ENCODE results near the gene DDIT4L. TPM values are rescaled to one million over a fixed set of nuclear protein-coding genes. Genes with fewer than 3 reads are reported as not detected.

Gene DDIT4L
- polyA plus RNA-seq, 1 donor from 2014 or later, result not detected

DNA sequence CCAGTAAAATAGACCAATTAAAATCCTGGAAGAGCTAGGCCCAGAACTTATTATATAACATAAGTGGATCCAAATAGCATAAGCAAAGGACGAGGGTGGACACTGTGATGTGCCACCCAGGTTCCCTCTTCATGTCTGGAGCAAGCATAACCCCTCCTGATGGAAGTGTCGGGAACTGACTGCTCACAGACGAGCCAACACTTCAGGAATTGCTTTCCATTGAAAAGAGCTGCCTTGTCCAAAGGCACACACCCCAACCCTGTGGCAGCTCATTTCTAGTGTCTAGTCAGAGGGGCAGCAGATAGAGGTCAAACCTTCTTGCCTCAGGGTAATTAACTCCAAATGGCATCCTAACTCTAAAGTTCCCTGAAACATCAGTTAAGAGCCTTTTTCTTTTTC lies 15.3 kb downstream of the DDIT4L start:
- Histone ChIP-seq H3K4me3 (ENCODE audit: low read length) (no peak overlapping the region), H3K9me2 (ENCODE audit: insufficient read depth, low read length) (no peaks in the 10 kb centered on the region), H3F3A (ENCODE audit: insufficient read depth, low read length, poor library complexity, severe bottlenecking) (no peaks in the 10 kb centered on the region), H3K4me2 (ENCODE audit: low read length) (no peak overlapping the region), H3K27ac (ENCODE audit: low read length) (no peak overlapping the region), H3K9ac (ENCODE audit: low read length) (no peak overlapping the region), H3K79me2 (replicated peaks; ENCODE audit: insufficient read depth, low read length) (no peaks in the 10 kb centered on the region), H3K27me3 (ENCODE audit: insufficient read depth, low read depth, low read length) (no peaks in the 10 kb centered on the region), H3K9me3 (ENCODE audit: low read length) (no peaks in the 10 kb centered on the region), H4K20me1 (ENCODE audit: insufficient read depth) (no peaks in the 10 kb centered on the region), H3K36me3 (ENCODE audit: insufficient read depth, low read length) (no peaks in the 10 kb centered on the region), H2AFZ (ENCODE audit: low read depth, low read length) (no peak overlapping the region)
- TF ChIP-seq CTCF (IDR thresholded peaks at IDR 0.05; ENCODE audit: poor library complexity, severe bottlenecking) (no peak), RAD21 (conservative IDR thresholded peaks at IDR 0.05) (no peak), TAF1 (IDR thresholded peaks at IDR 0.05; ENCODE audit: low read depth) (no peak), POLR2AphosphoS5 (IDR thresholded peaks at IDR 0.05) (no peak), SMC3 (conservative IDR thresholded peaks at IDR 0.05; ENCODE audit: poor library complexity) (no peak), EP300 (conservative IDR thresholded peaks at IDR 0.05; ENCODE audit: poor library complexity, severe bottlenecking) (no peak), EZH2 (IDR thresholded peaks at IDR 0.05; ENCODE audit: borderline replicate concordance, insufficient read depth, low read length, poor library complexity, severe bottlenecking) (no peak), MXI1 (conservative IDR thresholded peaks at IDR 0.05; ENCODE audit: poor library complexity, severe bottlenecking) (no peak)
- TF ChIP-seq, protein P1, sequence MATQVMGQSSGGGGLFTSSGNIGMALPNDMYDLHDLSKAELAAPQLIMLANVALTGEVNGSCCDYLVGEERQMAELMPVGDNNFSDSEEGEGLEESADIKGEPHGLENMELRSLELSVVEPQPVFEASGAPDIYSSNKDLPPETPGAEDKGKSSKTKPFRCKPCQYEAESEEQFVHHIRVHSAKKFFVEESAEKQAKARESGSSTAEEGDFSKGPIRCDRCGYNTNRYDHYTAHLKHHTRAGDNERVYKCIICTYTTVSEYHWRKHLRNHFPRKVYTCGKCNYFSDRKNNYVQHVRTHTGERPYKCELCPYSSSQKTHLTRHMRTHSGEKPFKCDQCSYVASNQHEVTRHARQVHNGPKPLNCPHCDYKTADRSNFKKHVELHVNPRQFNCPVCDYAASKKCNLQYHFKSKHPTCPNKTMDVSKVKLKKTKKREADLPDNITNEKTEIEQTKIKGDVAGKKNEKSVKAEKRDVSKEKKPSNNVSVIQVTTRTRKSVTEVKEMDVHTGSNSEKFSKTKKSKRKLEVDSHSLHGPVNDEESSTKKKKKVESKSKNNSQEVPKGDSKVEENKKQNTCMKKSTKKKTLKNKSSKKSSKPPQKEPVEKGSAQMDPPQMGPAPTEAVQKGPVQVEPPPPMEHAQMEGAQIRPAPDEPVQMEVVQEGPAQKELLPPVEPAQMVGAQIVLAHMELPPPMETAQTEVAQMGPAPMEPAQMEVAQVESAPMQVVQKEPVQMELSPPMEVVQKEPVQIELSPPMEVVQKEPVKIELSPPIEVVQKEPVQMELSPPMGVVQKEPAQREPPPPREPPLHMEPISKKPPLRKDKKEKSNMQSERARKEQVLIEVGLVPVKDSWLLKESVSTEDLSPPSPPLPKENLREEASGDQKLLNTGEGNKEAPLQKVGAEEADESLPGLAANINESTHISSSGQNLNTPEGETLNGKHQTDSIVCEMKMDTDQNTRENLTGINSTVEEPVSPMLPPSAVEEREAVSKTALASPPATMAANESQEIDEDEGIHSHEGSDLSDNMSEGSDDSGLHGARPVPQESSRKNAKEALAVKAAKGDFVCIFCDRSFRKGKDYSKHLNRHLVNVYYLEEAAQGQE (IDR thresholded peaks at IDR 0.05; ENCODE audit: borderline replicate concordance), result no peak

DNA sequence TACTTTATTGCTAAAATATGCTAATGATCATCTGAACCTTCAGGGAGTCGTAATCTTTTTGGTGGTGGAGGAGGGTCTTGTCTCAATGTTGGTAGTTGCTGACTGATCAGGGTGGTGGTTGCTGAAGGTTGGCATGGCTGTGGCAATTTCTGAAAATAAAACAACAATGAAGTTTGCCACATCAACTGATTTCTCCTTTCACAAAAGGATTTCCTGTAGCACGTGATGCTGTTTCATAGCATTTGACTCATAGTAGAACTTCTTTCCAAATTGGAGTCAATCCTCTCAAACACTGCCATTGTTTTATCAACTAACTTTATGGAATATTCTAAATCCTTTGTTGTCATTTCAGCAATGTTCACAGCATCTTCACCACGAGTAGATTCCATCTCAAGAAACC lies 19.3 kb downstream of the DDIT4L start:
- Histone ChIP-seq H3K79me2 (replicated peaks; ENCODE audit: insufficient read depth, low read length) (no peaks in the 10 kb centered on the region), H3K36me3 (ENCODE audit: insufficient read depth, low read length) (no peaks in the 10 kb centered on the region), H4K20me1 (ENCODE audit: insufficient read depth) (no peaks in the 10 kb centered on the region), H2AFZ (ENCODE audit: low read depth, low read length) (no peak overlapping the region), H3K27me3 (ENCODE audit: insufficient read depth, low read depth, low read length) (no peaks in the 10 kb centered on the region), H3K9ac (ENCODE audit: low read length) (no peak overlapping the region), H3K9me3 (ENCODE audit: low read length) (no peaks in the 10 kb centered on the region), H3F3A (ENCODE audit: insufficient read depth, low read length, poor library complexity, severe bottlenecking) (no peaks in the 10 kb centered on the region), H3K27ac (ENCODE audit: low read length) (no peak overlapping the region), H3K9me2 (ENCODE audit: insufficient read depth, low read length) (no peaks in the 10 kb centered on the region), H3K4me2 (ENCODE audit: low read length) (no peak overlapping the region), H3K4me3 (ENCODE audit: low read length) (no peak overlapping the region)
- no peak for TF ChIP-seq POLR2AphosphoS5 (IDR thresholded peaks at IDR 0.05)
- no peak for TF ChIP-seq TAF1 (IDR thresholded peaks at IDR 0.05; ENCODE audit: low read depth)
- no peak for TF ChIP-seq SMC3 (conservative IDR thresholded peaks at IDR 0.05; ENCODE audit: poor library complexity)
- TF ChIP-seq, protein P1 (IDR thresholded peaks at IDR 0.05; ENCODE audit: borderline replicate concordance), result no peak
- TF ChIP-seq MXI1 (conservative IDR thresholded peaks at IDR 0.05; ENCODE audit: poor library complexity, severe bottlenecking), result no peak
- no peak for TF ChIP-seq EZH2 (IDR thresholded peaks at IDR 0.05; ENCODE audit: borderline replicate concordance, insufficient read depth, low read length, poor library complexity, severe bottlenecking)
- TF ChIP-seq RAD21 (conservative IDR thresholded peaks at IDR 0.05), result no peak
- TF ChIP-seq EP300 (conservative IDR thresholded peaks at IDR 0.05; ENCODE audit: poor library complexity, severe bottlenecking), result no peak
- TF ChIP-seq CTCF (IDR thresholded peaks at IDR 0.05; ENCODE audit: poor library complexity, severe bottlenecking), result no peak

All from neural cell (in vitro differentiated cells).